Gastroesophageal sphincter (tissue), 4 donors: ENCODE measurements around the gene TPP2. TPM values are rescaled to one million over a fixed set of nuclear protein-coding genes. Genes with fewer than 3 reads are reported as not detected.

Experiments used
- ATAC-seq: fragments of 150-250 bp; one replicate; pipeline ENCODE4 v1.9.1; 2016; ENCODE audit warnings: mild to moderate bottlenecking, moderate library complexity
- H3K27ac ChIP-seq, 4 donors: fragments of 200-600 bp; sonication (generic) in 3 of 4; 1 replicate in 3 of 4; 2 replicates in 1 of 4; pipeline ENCODE4 v1.5.1; 2016 to 2019
- H3K27me3 ChIP-seq: fragments of 200-600 bp; sonication (generic); one replicate; pipeline ENCODE4 v1.5.1; 2019
- H3K36me3 ChIP-seq, 2 donors: fragments of 200-600 bp; sonication (generic); one replicate each; pipeline ENCODE4 v1.5.1; 2019; ENCODE audit warnings: control low read depth in 1 of 2
- H3K4me1 ChIP-seq, 3 donors: fragments of 200-600 bp; sonication (generic); 1 replicate in 2 of 3; 2 replicates in 1 of 3; pipeline ENCODE4 v1.5.1; 2016 to 2019; ENCODE audit warnings: control low read depth in 2 of 3
- H3K4me3 ChIP-seq, 2 donors: fragments of 200-600 bp; sonication (generic); one replicate each; pipeline ENCODE4 v1.5.1; 2019; ENCODE audit warnings: mild to moderate bottlenecking in 1 of 2, moderate library complexity in 1 of 2
- H3K9me3 ChIP-seq, 3 donors: fragments of 200-600 bp; sonication (generic); one replicate each; pipeline ENCODE4 v1.5.1; 2017 to 2019; ENCODE audit warnings: control low read depth in 2 of 3
- EP300 ChIP-seq: sonication (generic); formaldehyde crosslinking; IDR thresholded peaks from one replicate; pipeline ENCODE4 v1.6.1; 2017; ENCODE audit warnings: antibody characterized with exemption, mild to moderate bottlenecking
- POLR2A ChIP-seq, 2 donors: fragments of 450-650 bp; IDR thresholded peaks; one replicate each; pipeline ENCODE4 v1.6.1; 2017; ENCODE audit warnings: antibody characterized with exemption in 2 of 2, mild to moderate bottlenecking in 2 of 2, moderate library complexity in 1 of 2
- POLR2AphosphoS5 ChIP-seq: sonication (generic); formaldehyde crosslinking; IDR thresholded peaks from one replicate; pipeline ENCODE4 v1.6.1; 2017; ENCODE audit warnings: antibody characterized with exemption
- WGBS, 2 donors: methylation state at CpG; one replicate each; pipeline ENCODE4 v1.1.5; 2018; ENCODE audit warnings: low coverage in 1 of 2; 5-methylcytosine and 5-hydroxymethylcytosine counted together
- total RNA-seq, 4 donors: library from RNA; depleted of rRNA; stranded (reverse); fragments of >200 nt; gene quantifications; one replicate each; pipeline ENCODE4 v1.1.0, GENCODE V29; 2016
- TF ChIP-seq, protein P1 (sequence below), 4 experiments: fragments of 200-600 bp in 2 of 4; fragments of 450-650 bp in 2 of 4; sonication (generic) in 1 of 4; IDR thresholded peaks; one replicate each; pipeline ENCODE4 v1.5.1; 2017 to 2019; ENCODE audit warnings: antibody characterized with exemption in 4 of 4, mild to moderate bottlenecking in 2 of 4, moderate library complexity in 2 of 4

The TPP2 gene
- total RNA-seq, 4 donors from 2014 or later: 41.4 to 52.8 (median 42.2) TPM

DNA sequence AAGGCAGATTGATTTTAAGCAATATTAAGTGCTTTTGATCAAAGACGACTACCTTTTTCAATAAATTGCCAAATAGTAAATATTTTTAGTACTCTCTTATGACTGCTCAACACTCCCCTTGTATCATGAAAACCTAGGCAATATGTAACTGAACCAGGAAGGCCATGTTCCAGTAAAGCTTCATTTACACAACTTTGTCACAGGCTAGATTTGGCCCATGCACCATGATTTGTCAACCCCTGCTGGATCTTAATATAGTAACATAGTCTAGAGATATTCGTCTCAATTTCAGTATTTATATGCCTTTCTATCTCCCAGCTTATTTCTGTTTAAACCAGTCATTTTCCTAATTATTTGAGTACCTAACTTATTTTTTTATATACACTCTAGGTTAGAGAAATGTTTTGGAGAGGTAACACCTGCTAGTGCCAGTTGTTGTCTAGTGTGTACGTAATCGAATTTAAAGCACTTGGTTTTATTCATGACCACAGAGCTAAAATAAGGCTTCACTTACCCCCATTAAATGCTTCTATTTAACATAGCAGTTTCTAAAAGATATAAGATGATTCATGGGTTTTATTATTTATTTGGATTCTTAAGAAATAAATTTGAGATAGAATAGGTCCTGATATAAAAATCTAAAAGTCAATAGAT lies 21.0 kb downstream of the TPP2 start:
- Histone ChIP-seq H3K9me3 (no peaks in the 10 kb centered on the region), H3K27me3 (no peaks in the 10 kb centered on the region), H3K27ac (no peak overlapping the region), H3K36me3 (peaks cover 0 to 82% of the 10 kb centered on the region in 2 donors), H3K4me3 (no peak overlapping the region), H3K4me1 (peaks cover 0 to 5% (median 0%) of the 10 kb centered on the region in 3 donors)
- ATAC-seq: no peak
- TF ChIP-seq POLR2A (IDR thresholded peaks at IDR 0.05) (no peak), POLR2AphosphoS5 (no peak), EP300 (no peak)
- TF ChIP-seq, protein P1, sequence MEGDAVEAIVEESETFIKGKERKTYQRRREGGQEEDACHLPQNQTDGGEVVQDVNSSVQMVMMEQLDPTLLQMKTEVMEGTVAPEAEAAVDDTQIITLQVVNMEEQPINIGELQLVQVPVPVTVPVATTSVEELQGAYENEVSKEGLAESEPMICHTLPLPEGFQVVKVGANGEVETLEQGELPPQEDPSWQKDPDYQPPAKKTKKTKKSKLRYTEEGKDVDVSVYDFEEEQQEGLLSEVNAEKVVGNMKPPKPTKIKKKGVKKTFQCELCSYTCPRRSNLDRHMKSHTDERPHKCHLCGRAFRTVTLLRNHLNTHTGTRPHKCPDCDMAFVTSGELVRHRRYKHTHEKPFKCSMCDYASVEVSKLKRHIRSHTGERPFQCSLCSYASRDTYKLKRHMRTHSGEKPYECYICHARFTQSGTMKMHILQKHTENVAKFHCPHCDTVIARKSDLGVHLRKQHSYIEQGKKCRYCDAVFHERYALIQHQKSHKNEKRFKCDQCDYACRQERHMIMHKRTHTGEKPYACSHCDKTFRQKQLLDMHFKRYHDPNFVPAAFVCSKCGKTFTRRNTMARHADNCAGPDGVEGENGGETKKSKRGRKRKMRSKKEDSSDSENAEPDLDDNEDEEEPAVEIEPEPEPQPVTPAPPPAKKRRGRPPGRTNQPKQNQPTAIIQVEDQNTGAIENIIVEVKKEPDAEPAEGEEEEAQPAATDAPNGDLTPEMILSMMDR (IDR thresholded peaks at IDR 0.05): no peak
- WGBS, 2 donors: 85 to 86% methylated on average over 4 of the region's 4 CpGs

DNA sequence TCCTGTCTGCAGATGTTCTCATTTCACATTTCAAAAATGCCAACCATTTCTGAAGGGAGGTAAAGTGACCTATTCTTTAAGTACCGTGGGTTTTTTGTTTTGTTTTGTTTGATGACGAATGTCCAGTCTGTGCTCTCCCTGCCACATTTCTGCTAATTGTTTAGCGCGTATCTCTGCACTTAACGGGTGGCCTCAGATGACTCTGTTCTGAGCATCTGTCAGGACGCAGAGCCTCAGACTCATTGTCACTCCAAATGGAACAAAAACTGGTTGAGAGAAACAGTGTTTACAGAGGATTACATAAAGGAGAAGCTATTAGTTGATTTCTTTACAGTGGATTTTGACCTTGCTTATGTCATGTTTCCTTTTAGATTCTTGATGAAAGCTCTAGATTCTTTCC lies 23.7 kb downstream of the TPP2 start:
- H3K4me1 ChIP-seq: no peaks in the 10 kb centered on the region
- WGBS, 2 donors: 77 to 79% methylated on average over 5 to 6 of the region's 6 CpGs
- H3K9me3 ChIP-seq: no peaks in the 10 kb centered on the region
- H3K36me3 ChIP-seq: peaks cover 0 to 90% of the 10 kb centered on the region in 2 donors
- no peaks in the 10 kb centered on the region for H3K27me3 ChIP-seq
- TF ChIP-seq POLR2AphosphoS5: no peak
- TF ChIP-seq, protein P1 (IDR thresholded peaks at IDR 0.05): no peak
- TF ChIP-seq POLR2A (IDR thresholded peaks at IDR 0.05): no peak
- no peak for TF ChIP-seq EP300
- H3K4me3 ChIP-seq: no peak overlapping the region
- no peak for ATAC-seq
- no peak overlapping the region for H3K27ac ChIP-seq

DNA sequence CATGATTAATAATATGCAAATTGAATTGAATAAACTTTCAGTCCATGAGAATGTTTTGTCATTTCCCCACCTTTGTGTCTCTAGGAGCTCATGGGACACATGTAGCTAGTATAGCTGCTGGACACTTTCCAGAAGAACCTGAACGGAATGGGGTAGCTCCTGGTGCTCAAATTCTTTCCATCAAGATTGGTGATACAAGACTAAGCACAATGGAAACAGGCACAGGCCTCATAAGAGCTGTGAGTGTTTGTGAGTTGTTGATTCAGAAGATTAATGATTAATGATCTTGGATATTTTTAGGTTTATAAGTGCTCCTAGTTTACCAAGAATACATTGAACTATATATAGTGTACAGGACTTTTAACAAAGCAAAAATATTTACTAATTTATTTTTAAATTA lies 30.1 kb downstream of the TPP2 start:
- no peak overlapping the region for H3K4me3 ChIP-seq
- no peak for ATAC-seq
- no peaks in the 10 kb centered on the region for H3K27me3 ChIP-seq
- TF ChIP-seq POLR2A (IDR thresholded peaks at IDR 0.05) (no peak), EP300 (no peak), POLR2AphosphoS5 (no peak)
- TF ChIP-seq, protein P1 (IDR thresholded peaks at IDR 0.05): no peak
- no peaks in the 10 kb centered on the region for H3K9me3 ChIP-seq
- peaks cover 6 to 92% of the 10 kb centered on the region in 2 donors for H3K36me3 ChIP-seq
- no peak overlapping the region for H3K27ac ChIP-seq
- WGBS, 2 donors: 40 to 54% methylated on average over 1 of the region's 1 CpG
- H3K4me1 ChIP-seq: no peaks in the 10 kb centered on the region

DNA sequence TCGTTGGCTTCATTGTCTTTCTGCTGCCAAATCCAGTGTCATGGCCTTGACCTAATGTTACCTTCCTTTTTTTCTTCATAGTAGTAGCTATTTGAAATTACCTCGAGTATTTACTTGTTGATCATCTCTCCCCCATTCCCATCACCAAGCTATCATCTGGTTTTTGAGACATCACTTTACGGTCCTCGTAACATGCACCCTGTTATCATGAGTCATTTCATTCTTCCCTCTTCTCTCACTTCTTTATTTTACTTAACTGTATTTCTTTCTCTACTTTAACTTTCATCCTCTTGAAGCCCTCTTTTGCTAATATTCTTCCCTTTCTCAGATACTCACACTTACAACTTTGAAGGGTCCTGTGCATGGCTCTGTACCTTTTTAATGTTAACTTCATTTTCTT lies 31.8 kb downstream of the TPP2 start:
- H3K9me3 ChIP-seq: no peaks in the 10 kb centered on the region
- H3K36me3 ChIP-seq: peaks cover 6 to 96% of the 10 kb centered on the region in 2 donors
- no peak overlapping the region for H3K27ac ChIP-seq
- no peak for TF ChIP-seq POLR2A (IDR thresholded peaks at IDR 0.05)
- TF ChIP-seq EP300: no peak
- TF ChIP-seq, protein P1 (IDR thresholded peaks at IDR 0.05): no peak
- no peak for TF ChIP-seq POLR2AphosphoS5
- 80 to 81% methylated on average over 1 to 4 of the region's 4 CpGs for WGBS, 2 donors
- no peaks in the 10 kb centered on the region for H3K4me1 ChIP-seq
- no peak for ATAC-seq
- H3K4me3 ChIP-seq: no peak overlapping the region
- no peaks in the 10 kb centered on the region for H3K27me3 ChIP-seq

DNA sequence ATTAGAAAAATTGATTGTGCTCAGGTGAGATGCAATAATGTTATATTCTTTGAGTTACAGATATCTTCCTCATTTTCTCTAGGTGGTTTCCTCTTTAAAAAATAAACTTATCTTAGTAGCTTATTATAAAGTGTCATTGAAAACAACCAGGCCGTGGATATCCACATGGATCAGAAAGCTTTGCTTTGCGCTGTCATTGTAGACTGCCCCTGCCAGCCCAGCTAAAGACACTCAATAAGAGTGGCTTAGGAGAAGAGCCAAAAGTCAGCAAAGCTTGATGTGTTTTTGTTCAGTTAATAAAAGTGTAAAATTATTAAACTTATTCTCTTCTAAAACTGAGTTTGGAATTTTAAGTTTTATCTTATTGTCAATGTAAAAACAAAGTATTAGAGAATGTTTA lies 34.4 kb downstream of the TPP2 start:
- H3K4me3 ChIP-seq: no peak overlapping the region
- no peaks in the 10 kb centered on the region for H3K27me3 ChIP-seq
- peaks cover 6 to 100% of the 10 kb centered on the region in 2 donors for H3K36me3 ChIP-seq
- H3K27ac ChIP-seq: no peak overlapping the region
- 88 to 95% methylated on average over 2 of the region's 2 CpGs for WGBS, 2 donors
- no peaks in the 10 kb centered on the region for H3K4me1 ChIP-seq
- no peak for ATAC-seq
- TF ChIP-seq POLR2AphosphoS5: no peak
- no peak for TF ChIP-seq EP300
- no peak for TF ChIP-seq POLR2A (IDR thresholded peaks at IDR 0.05)
- TF ChIP-seq, protein P1 (IDR thresholded peaks at IDR 0.05): no peak
- H3K9me3 ChIP-seq: no peaks in the 10 kb centered on the region
